Trophoblast cell (in vitro differentiated cells and primary cell): ENCODE data around the gene LYL1.
A peak's percentile ranks its signal among the peaks of the same experiment; 100 is the strongest.

ENCODE experiments used
- DNase-seq, 2 donors: peaks; one replicate each; pipeline ENCODE4 v3.0.0-alpha.2; 2016
- H2AFZ ChIP-seq: 2 replicates; pipeline ENCODE4 v1.6.1; 2013; ENCODE audit warnings: low read length, moderate library complexity, mild to moderate bottlenecking; ENCODE audit not compliant: insufficient read depth, poor library complexity
- H2AK5ac ChIP-seq: 2 replicates; pipeline ENCODE4 v1.6.1; 2013; ENCODE audit warnings: mild to moderate bottlenecking, low read length
- H2BK120ac ChIP-seq: 2 replicates; pipeline ENCODE4 v1.6.1; 2013; ENCODE audit warnings: low read length, mild to moderate bottlenecking, moderate library complexity; ENCODE audit not compliant: insufficient read depth, poor library complexity
- H2BK12ac ChIP-seq: 2 replicates; pipeline ENCODE4 v1.6.1; 2013; ENCODE audit warnings: mild to moderate bottlenecking, low read length, moderate library complexity
- H2BK5ac ChIP-seq: 2 replicates; pipeline ENCODE4 v1.6.1; 2013; ENCODE audit warnings: low read length, low read depth, moderate library complexity, mild to moderate bottlenecking; ENCODE audit not compliant: poor library complexity
- H3K14ac ChIP-seq: 2 replicates; pipeline ENCODE4 v1.6.1; 2013; ENCODE audit warnings: mild to moderate bottlenecking, low read length
- H3K18ac ChIP-seq: 2 replicates; pipeline ENCODE4 v1.6.1; 2013; ENCODE audit warnings: mild to moderate bottlenecking, low read length
- H3K23ac ChIP-seq: 2 replicates; pipeline ENCODE4 v1.6.1; 2013; ENCODE audit warnings: low read length
- H3K27ac ChIP-seq: 2 replicates; pipeline ENCODE4 v1.5.1; 2013; ENCODE audit warnings: low read depth, mild to moderate bottlenecking, inconsistent platforms, low read length, moderate library complexity
- H3K27me3 ChIP-seq: 2 replicates; pipeline ENCODE4 v1.6.1; 2013; ENCODE audit warnings: inconsistent platforms, mild to moderate bottlenecking, low read length, moderate library complexity; ENCODE audit not compliant: insufficient read depth
- H3K36me3 ChIP-seq, 2 experiments: 1 replicate in 1 of 2; 2 replicates in 1 of 2; pipeline ENCODE4 v1.6.1; 2013; ENCODE audit warnings: low read length in 2 of 2, mild to moderate bottlenecking in 2 of 2, moderate library complexity in 1 of 2; ENCODE audit not compliant: insufficient read depth in 2 of 2, control insufficient read depth in 1 of 2
- H3K4ac ChIP-seq: 2 replicates; pipeline ENCODE4 v1.6.1; 2013; ENCODE audit warnings: low read depth, mild to moderate bottlenecking, low read length, moderate library complexity
- H3K4me1 ChIP-seq, 2 experiments: 1 replicate in 1 of 2; 2 replicates in 1 of 2; pipeline ENCODE4 v1.6.1; 2013; ENCODE audit warnings: low read length in 2 of 2, mild to moderate bottlenecking in 2 of 2, moderate library complexity in 1 of 2; ENCODE audit not compliant: insufficient read depth in 2 of 2, control insufficient read depth in 1 of 2
- H3K4me2 ChIP-seq: 2 replicates; pipeline ENCODE4 v1.6.1; 2013; ENCODE audit warnings: inconsistent platforms, mild to moderate bottlenecking, low read length, moderate library complexity
- H3K4me3 ChIP-seq: 2 replicates; pipeline ENCODE4 v1.5.1; 2013; ENCODE audit warnings: mild to moderate bottlenecking, low read depth, low read length, inconsistent platforms
- H3K79me1 ChIP-seq: one replicate; pipeline ENCODE4 v1.6.1; 2013; ENCODE audit warnings: low read length
- H3K79me2 ChIP-seq: 2 replicates; pipeline ENCODE4 v1.6.1; 2013; ENCODE audit warnings: low read length, mild to moderate bottlenecking; ENCODE audit not compliant: control insufficient read depth, insufficient read depth, poor library complexity
- H3K9ac ChIP-seq: 2 replicates; pipeline ENCODE4 v1.6.1; 2013; ENCODE audit warnings: mild to moderate bottlenecking, low read length
- H3K9me3 ChIP-seq: 2 replicates; pipeline ENCODE4 v1.6.1; 2013; ENCODE audit warnings: low read depth, mild to moderate bottlenecking, control low read depth, inconsistent platforms, low read length; ENCODE audit not compliant: insufficient read depth
- H4K12ac ChIP-seq: 2 replicates; pipeline ENCODE4 v1.6.1; 2013; ENCODE audit warnings: low read depth, mild to moderate bottlenecking, low read length, moderate library complexity
- H4K8ac ChIP-seq: 2 replicates; pipeline ENCODE4 v1.6.1; 2013; ENCODE audit warnings: low read depth, mild to moderate bottlenecking, low read length, moderate library complexity
- H4K91ac ChIP-seq: one replicate; pipeline ENCODE4 v1.6.1; 2013; ENCODE audit warnings: low read depth, mild to moderate bottlenecking, low read length, moderate library complexity
- WGBS: extraction: QIAGEN DNeasy Blood & Tissue Kit; methylation state at CpG from one replicate; pipeline ENCODE4 v1.1.7; 2013; ENCODE audit warnings: missing lambda C conversion rate; ENCODE audit not compliant: insufficient read length, insufficient coverage; ENCODE audit errors: extremely low coverage; 5-methylcytosine and 5-hydroxymethylcytosine counted together

The LYL1 gene

GRCh38 chr19:13104360-13104847 is 1.7 kb upstream of the LYL1 start:
- H3K18ac ChIP-seq = no peak overlapping the region
- no peak overlapping the region for H2AK5ac ChIP-seq
- no peak overlapping the region for H2BK5ac ChIP-seq
- H4K91ac ChIP-seq = no peak overlapping the region
- H4K8ac ChIP-seq = no peak overlapping the region
- H3K27me3 ChIP-seq = peaks cover 13% of the 10 kb centered on the region
- no peaks in the 10 kb centered on the region for H3K79me2 ChIP-seq
- H3K79me1 ChIP-seq = peaks cover 5% of the 10 kb centered on the region
- H4K12ac ChIP-seq = no peak overlapping the region
- no peak overlapping the region for H3K27ac ChIP-seq
- no peak overlapping the region for H3K14ac ChIP-seq
- no peak overlapping the region for H3K4me2 ChIP-seq
- no peak overlapping the region for H2AFZ ChIP-seq
- peak in 1 of 2 donors; percentile 43 for DNase-seq
- H3K4me1 ChIP-seq = peaks cover 8% of the 10 kb centered on the region in 2 experiments
- no peak overlapping the region for H3K9ac ChIP-seq
- H3K23ac ChIP-seq = no peak overlapping the region
- peaks cover 10 to 12% of the 10 kb centered on the region in 2 experiments for H3K36me3 ChIP-seq
- H3K4ac ChIP-seq = no peak overlapping the region
- no peak overlapping the region for H3K4me3 ChIP-seq
- H2BK12ac ChIP-seq = no peak overlapping the region
- peaks cover 4% of the 10 kb centered on the region for H3K9me3 ChIP-seq
- no CpG with 5 or more reads among the region's 33 CpGs for WGBS
- H2BK120ac ChIP-seq = no peak overlapping the region

- Histone ChIP-seq H3K79me1 (peaks cover 5% of the 10 kb centered on the region), H2BK12ac (no peak overlapping the region), H3K36me3 (peaks cover 6 to 8% of the 10 kb centered on the region in 2 experiments), H3K14ac (no peak overlapping the region), H3K27ac (no peak overlapping the region), H4K91ac (no peak overlapping the region), H3K79me2 (no peaks in the 10 kb centered on the region), H3K9ac (no peak overlapping the region), H3K4me1 (peaks cover 12% of the 10 kb centered on the region in 2 experiments), H2BK5ac (no peak overlapping the region), H2AK5ac (no peak overlapping the region), H3K23ac (no peak overlapping the region), H3K4me3 (no peak overlapping the region), H3K4ac (no peak overlapping the region), H3K27me3 (peaks cover 19% of the 10 kb centered on the region), H3K9me3 (peaks cover 8% of the 10 kb centered on the region), H2AFZ (no peak overlapping the region), H2BK120ac (no peak overlapping the region), H3K18ac (no peak overlapping the region), H3K4me2 (no peak overlapping the region), H4K12ac (no peak overlapping the region), H4K8ac (no peak overlapping the region)
- DNase-seq = no peak
- no CpG with 5 or more reads among the region's 13 CpGs for WGBS
These were observed 1.1 kb upstream of the LYL1 start for GRCh38 chr19:13103581-13104359.

GRCh38 chr19:13102416-13102665 is 317 bp downstream of the LYL1 start:
- no peak overlapping the region for H3K27ac ChIP-seq
- no peak for DNase-seq
- peaks cover 32% of the 10 kb centered on the region for H3K27me3 ChIP-seq
- no peak overlapping the region for H2BK120ac ChIP-seq
- peaks cover 2 to 4% of the 10 kb centered on the region in 2 experiments for H3K36me3 ChIP-seq
- H2AK5ac ChIP-seq = no peak overlapping the region
- peaks cover 8% of the 10 kb centered on the region for H3K9me3 ChIP-seq
- no CpG with 5 or more reads among the region's 7 CpGs for WGBS
- H2BK12ac ChIP-seq = no peak overlapping the region
- H3K4me1 ChIP-seq = peaks cover 12 to 14% of the 10 kb centered on the region in 2 experiments
- no peak overlapping the region for H3K23ac ChIP-seq
- H3K4me2 ChIP-seq = peak overlapping the region; percentile 17
- H3K4me3 ChIP-seq = no peak overlapping the region
- no peak overlapping the region for H3K18ac ChIP-seq
- no peak overlapping the region for H4K91ac ChIP-seq
- peak overlapping the region; percentile 69 for H4K12ac ChIP-seq
- H2BK5ac ChIP-seq = no peak overlapping the region
- peak overlapping the region; percentile 1 for H4K8ac ChIP-seq
- H3K9ac ChIP-seq = no peak overlapping the region
- no peaks in the 10 kb centered on the region for H3K79me2 ChIP-seq
- no peak overlapping the region for H3K4ac ChIP-seq
- peak overlapping the region; percentile 8 for H2AFZ ChIP-seq
- H3K14ac ChIP-seq = peak overlapping the region; percentile 17
- H3K79me1 ChIP-seq = peaks cover 5% of the 10 kb centered on the region

GRCh38 chr19:13101590-13102415 is 855 bp downstream of the LYL1 start:
- Histone ChIP-seq H2BK120ac (no peak overlapping the region), H2BK5ac (no peak overlapping the region), H2BK12ac (no peak overlapping the region), H4K8ac (no peak overlapping the region), H4K91ac (no peak overlapping the region), H3K79me2 (no peaks in the 10 kb centered on the region), H3K4me1 (peaks cover 12 to 14% of the 10 kb centered on the region in 2 experiments), H3K4me2 (no peak overlapping the region), H2AFZ (peak overlapping the region; percentile 8), H3K27me3 (peaks cover 35% of the 10 kb centered on the region), H3K18ac (no peak overlapping the region), H3K14ac (no peak overlapping the region), H3K23ac (no peak overlapping the region), H2AK5ac (no peak overlapping the region), H4K12ac (no peak overlapping the region), H3K27ac (no peak overlapping the region), H3K4me3 (no peak overlapping the region), H3K9me3 (peaks cover 8% of the 10 kb centered on the region), H3K79me1 (peaks cover 5% of the 10 kb centered on the region), H3K9ac (no peak overlapping the region), H3K36me3 (peaks cover 0 to 3% of the 10 kb centered on the region in 2 experiments), H3K4ac (no peak overlapping the region)
- no peak for DNase-seq
- WGBS = no CpG with 5 or more reads among the region's 7 CpGs
